GM19328 (cell line): ENCODE measurements around the gene ADAM19.
"Not testable (repeated sequence)": the region's sequence is repeated elsewhere in the genome, so short reads cannot be mapped to it uniquely, and the experiment has no call there.

Experiments
- ATAC-seq: cut with Tn5 transposase; IDR thresholded peaks from one replicate; pipeline ENCODE4 v1.9.1; 2021; ENCODE audit warnings: mild to moderate bottlenecking, moderate library complexity; ENCODE audit not compliant: unreplicated experiment

ADAM19 gene

GRCh38 chr5:157444224-157444623 is 131.4 kb downstream of the ADAM19 start:
- no peak for ATAC-seq

- ATAC-seq, result no peak
These were observed 132.5 kb downstream of the ADAM19 start for GRCh38 chr5:157443041-157443549.

GRCh38 chr5:157434096-157434495 is 141.5 kb downstream of the ADAM19 start:
- ATAC-seq, result no peak

- no peak for ATAC-seq
These were observed 143.9 kb downstream of the ADAM19 start for GRCh38 chr5:157431544-157432200.

- ATAC-seq, result not testable (repeated sequence)
These were observed 145.7 kb downstream of the ADAM19 start for GRCh38 chr5:157429920-157430319.
